ENCODE measurements around the gene MAPK9.

Gene MAPK9

DNA sequence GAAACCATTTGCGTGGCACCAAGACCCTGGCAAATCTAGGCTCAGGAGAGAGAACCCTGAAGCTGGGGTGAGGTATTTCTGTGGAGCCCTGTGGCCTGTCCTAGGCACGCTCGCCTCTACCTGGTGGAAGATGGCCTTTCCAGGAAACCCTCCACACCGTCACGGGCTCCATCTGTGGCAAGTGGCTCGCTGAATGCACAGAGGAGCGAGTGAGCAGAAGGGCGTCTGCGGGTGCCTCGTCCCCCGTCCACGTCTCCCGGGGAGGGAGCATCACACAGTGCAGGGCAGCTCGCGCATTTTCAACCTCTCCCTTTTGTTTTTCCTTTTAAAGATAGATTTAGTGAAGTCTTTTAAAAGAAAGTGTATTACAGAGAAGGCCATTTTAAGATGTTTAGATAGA is 57.6 kb downstream of the MAPK9 start:
- Histone ChIP-seq H3K9me3 (ENCODE audit: insufficient read depth, low read depth, low read length) (no peaks in the 10 kb centered on the region), H3K4me3 (ENCODE audit: low read length) (no peak overlapping the region), H3K27ac (ENCODE audit: low read depth, low read length) (no peak overlapping the region), H3K4me1 (ENCODE audit: insufficient read depth, low read length) (peaks cover 4% of the 10 kb centered on the region; the same call in 1 of the 2 replicates), H3K9ac (ENCODE audit: low read depth, low read length) (no peak overlapping the region), H3K27me3 (ENCODE audit: insufficient read depth, low read length) (no peaks in the 10 kb centered on the region), H3K36me3 (ENCODE audit: insufficient read depth, low read length) (peaks cover 44% of the 10 kb centered on the region)
- WGBS = 90% methylated on average over 15 of the region's 15 CpGs

DNA sequence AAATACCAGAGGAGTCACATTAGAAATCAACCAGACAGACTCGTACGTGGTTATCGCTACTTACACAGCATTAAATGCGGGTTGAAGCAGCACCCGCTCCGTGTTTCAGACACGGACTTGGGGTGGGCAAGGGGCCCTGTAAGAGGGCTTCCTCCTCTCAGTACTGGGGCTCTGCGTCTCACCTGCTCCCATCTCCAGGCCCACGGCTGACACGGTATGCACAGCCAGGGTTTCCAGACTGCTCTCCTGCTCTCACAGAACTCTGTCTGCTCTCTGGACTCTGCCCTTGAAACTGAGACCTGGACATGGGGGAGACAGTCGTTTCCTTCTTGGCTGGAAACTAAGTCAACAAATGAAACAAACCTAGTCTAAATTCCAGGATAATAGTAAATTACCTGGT is 58.2 kb downstream of the MAPK9 start:
- Histone ChIP-seq H3K9ac (ENCODE audit: low read depth, low read length) (no peak overlapping the region), H3K4me1 (ENCODE audit: insufficient read depth, low read length) (peaks cover 4% of the 10 kb centered on the region; the same call in 1 of the 2 replicates), H3K27me3 (ENCODE audit: insufficient read depth, low read length) (no peaks in the 10 kb centered on the region), H3K4me3 (ENCODE audit: low read length) (no peak overlapping the region), H3K36me3 (ENCODE audit: insufficient read depth, low read length) (peaks cover 38% of the 10 kb centered on the region), H3K9me3 (ENCODE audit: insufficient read depth, low read depth, low read length) (no peaks in the 10 kb centered on the region), H3K27ac (ENCODE audit: low read depth, low read length) (no peak overlapping the region)
- 96% methylated on average over 11 of the region's 11 CpGs for WGBS

DNA sequence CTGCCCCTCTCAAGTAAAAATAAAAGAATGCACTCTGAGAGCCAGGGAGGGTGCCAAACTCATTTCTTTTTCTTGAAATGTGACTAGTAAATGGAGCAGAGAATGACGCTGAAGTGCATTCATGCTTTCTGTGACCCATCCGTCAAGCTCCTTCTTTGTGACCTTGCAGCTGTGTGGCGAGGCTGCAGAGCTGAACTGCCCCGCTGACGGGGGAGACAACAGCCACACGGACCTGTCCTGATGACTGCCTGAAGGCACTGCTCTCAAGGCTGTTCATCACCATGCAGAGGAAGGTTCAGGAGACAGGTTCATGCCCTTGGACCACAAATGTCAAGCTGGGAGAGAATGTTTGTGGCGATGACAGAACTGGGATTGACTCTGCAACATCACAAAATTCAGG is 61.9 kb downstream of the MAPK9 start:
- WGBS = 95% methylated on average over 7 of the region's 7 CpGs
- peaks cover 13% of the 10 kb centered on the region for H3K36me3 ChIP-seq (ENCODE audit: insufficient read depth, low read length)

DNA sequence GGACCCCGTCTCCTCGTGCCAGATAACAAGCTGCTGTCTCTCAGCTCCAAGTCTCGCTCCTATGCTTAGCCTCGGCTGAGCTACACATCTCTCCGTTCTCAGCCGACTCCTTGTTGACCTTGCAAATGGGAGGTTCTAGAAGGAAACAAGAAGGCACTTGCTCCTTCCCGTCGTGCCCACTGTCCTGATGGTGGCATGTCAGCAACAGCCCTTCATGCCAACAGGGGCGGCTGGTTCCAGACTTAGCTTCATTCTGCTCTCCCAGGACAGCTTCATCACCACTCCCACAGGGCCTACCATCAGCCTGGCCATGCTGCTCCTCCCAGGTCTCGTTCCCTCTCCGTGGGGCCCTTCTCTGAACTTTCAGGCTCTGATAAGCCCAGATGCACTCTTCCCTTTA is 69.8 kb downstream of the MAPK9 start:
- H3K9me3 ChIP-seq (ENCODE audit: insufficient read depth, low read depth, low read length) = peaks cover 10% of the 10 kb centered on the region
- no peak overlapping the region for H3K9ac ChIP-seq (ENCODE audit: low read depth, low read length)
- H3K27me3 ChIP-seq (ENCODE audit: insufficient read depth, low read length) = no peaks in the 10 kb centered on the region
- H3K4me1 ChIP-seq (ENCODE audit: insufficient read depth, low read length) = no peaks in the 10 kb centered on the region
- H3K27ac ChIP-seq (ENCODE audit: low read depth, low read length) = no peak overlapping the region
- 93% methylated on average over 11 of the region's 11 CpGs for WGBS
- no peaks in the 10 kb centered on the region for H3K36me3 ChIP-seq (ENCODE audit: insufficient read depth, low read length)
- no peak overlapping the region for H3K4me3 ChIP-seq (ENCODE audit: low read length)

More for the DNA sequence above, 61.9 kb downstream of the MAPK9 start:
- no peaks in the 10 kb centered on the region for H3K27me3 ChIP-seq (ENCODE audit: insufficient read depth, low read length)
- no peaks in the 10 kb centered on the region for H3K4me1 ChIP-seq (ENCODE audit: insufficient read depth, low read length)
- H3K9me3 ChIP-seq (ENCODE audit: insufficient read depth, low read depth, low read length) = 0 out of 2 replicates have a peak, but pooled peaks cover under 1% of the 10 kb centered on the region
- H3K4me3 ChIP-seq (ENCODE audit: low read length) = no peak overlapping the region
- no peak overlapping the region for H3K27ac ChIP-seq (ENCODE audit: low read depth, low read length)
- H3K9ac ChIP-seq (ENCODE audit: low read depth, low read length) = no peak overlapping the region

DNA sequence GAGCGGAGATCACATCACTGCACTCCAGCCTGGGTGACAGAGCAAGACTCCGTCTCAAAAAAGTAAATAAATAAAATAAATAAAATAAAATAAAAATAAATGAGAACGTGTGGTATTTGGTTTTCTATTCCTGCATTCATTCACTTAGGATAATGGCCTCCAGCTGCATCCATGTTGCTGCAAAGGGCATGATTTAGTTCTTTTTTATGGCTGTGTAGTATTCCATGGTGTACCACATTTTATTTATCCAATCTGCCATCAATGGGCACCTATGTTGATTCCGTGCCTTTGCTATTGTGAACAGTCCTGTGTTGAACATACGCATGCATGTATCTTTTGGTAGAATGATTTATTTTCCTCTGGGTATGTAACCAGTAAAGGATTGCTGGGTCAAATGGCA is 74.1 kb downstream of the MAPK9 start:
- 86% methylated on average over 4 of the region's 5 CpGs for WGBS
- Histone ChIP-seq H3K27ac (ENCODE audit: low read depth, low read length) (no peak overlapping the region), H3K36me3 (ENCODE audit: insufficient read depth, low read length) (no peaks in the 10 kb centered on the region), H3K9me3 (ENCODE audit: insufficient read depth, low read depth, low read length) (peaks cover 7% of the 10 kb centered on the region), H3K9ac (ENCODE audit: low read depth, low read length) (no peak overlapping the region), H3K27me3 (ENCODE audit: insufficient read depth, low read length) (no peaks in the 10 kb centered on the region), H3K4me1 (ENCODE audit: insufficient read depth, low read length) (no peaks in the 10 kb centered on the region), H3K4me3 (ENCODE audit: low read length) (no peak overlapping the region)

DNA sequence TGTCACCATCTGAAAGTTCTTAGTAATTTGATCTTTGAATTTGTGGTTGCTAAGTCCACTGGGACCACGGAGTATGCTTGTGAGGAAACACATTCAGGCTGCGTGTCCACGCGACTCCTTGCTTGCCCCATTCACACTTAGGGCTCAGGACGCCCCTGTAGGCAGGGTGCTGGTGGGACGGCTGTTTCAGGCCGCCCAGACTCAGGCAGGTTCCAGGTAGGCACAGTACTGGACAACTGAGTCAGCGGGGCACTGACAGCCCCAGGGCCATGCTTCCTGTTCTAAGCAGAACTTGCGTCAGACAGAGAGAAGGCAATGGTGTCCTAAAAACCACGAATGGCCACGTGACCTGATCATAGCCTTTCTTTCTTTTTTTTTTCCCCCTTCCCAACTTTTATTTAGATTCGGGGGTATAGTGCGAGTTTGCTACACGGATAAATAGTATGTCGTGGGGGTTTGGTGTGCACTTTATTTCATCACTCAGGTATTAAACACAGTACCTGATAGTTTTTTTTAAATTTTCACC is 75.2 kb downstream of the MAPK9 start:
- Histone ChIP-seq H3K27ac (ENCODE audit: low read depth, low read length) (no peak overlapping the region), H3K9ac (ENCODE audit: low read depth, low read length) (no peak overlapping the region), H3K27me3 (ENCODE audit: insufficient read depth, low read length) (no peaks in the 10 kb centered on the region), H3K36me3 (ENCODE audit: insufficient read depth, low read length) (no peaks in the 10 kb centered on the region), H3K4me3 (ENCODE audit: low read length) (no peak overlapping the region), H3K4me1 (ENCODE audit: insufficient read depth, low read length) (no peaks in the 10 kb centered on the region), H3K9me3 (ENCODE audit: insufficient read depth, low read depth, low read length) (no peaks in the 10 kb centered on the region)
- WGBS = 92% methylated on average over 12 of the region's 15 CpGs

DNA sequence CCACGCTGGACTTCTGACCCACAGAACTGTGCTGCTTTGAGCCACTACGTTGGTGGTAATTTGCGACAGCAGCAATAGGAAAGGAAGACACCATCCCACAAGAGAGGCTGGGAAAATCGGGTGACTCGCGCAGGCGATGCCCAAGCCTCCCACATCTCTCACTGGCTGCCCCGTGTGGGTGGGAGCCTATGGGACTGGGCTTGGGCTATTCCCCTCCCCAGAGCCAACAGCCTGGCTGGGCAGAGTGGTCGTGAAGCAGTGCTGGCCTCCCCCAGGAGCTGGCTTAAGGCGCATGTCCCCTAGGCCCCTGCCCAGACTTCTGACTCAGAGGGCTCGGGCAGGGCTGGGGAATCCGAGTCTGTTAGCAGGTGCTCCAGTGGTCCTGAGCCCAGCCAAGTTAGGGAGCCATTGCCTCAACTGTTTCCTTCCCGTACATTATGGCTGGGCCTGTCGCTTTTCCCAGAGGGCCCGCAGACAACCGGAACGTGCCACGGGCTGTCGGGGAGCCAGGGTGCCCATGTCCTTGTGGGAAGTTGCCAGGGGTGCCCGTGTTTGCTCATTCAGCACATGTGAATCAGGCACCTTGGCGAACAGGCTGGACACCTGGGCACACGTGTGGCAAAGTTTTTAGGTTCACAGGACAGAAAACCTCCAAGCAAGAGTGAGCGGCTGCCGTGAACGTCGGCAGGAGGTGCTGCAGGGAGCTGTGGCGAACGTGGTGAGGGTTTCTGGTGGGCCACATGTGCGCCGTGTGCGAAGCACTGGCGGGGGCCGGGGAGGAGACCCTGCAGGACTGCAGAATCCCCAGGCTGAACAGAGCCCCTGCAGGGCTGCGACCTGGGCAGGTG is 75.9 kb downstream of the MAPK9 start:
- WGBS = 94% methylated on average over 34 of the region's 34 CpGs

DNA sequence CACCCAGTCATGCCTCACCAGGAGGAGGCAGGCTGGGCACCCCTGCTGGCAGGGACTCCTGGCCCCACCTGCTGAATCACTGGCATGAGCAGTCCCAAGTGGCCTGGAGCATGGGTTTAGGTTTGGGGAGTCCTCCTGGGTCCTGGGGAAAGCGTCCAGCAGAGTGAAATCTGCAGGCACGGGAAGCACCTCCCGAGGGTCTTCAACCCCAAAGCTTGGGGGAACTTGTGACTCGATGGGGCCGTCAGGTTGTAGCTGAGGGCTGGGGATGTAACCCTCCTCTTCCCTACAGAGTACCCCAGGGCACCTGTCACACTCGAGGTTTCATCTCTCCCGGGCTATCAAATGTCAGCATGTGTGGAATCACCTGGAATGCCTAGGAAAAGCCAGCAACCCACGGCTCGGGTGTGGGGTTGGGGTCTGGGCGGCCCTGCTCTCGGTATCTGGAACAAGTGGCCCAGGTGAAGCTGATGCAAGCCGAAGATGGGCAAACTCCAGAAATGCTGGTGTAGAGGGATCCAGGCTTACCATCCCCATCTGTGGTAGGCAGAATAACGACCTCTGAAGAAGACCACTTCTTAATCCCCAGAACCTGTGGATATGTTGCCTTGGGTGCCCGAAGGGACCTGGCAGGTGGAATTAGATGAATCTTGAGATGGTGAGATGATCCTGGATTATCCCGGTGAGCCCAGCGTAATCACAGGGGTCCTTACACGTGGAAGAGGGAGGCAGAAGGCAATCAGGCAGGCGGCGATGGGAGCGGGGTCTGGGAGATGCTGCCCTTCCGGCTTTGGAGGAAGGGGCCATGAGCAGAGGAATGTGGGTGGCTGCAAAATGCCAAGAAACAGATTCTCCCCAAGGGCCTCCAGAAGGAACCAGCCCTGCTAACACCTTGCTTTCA is 76.8 kb downstream of the MAPK9 start:
- Histone ChIP-seq H3K4me1 (ENCODE audit: insufficient read depth, low read length) (no peaks in the 10 kb centered on the region), H3K9ac (ENCODE audit: low read depth, low read length) (no peak overlapping the region), H3K9me3 (ENCODE audit: insufficient read depth, low read depth, low read length) (no peaks in the 10 kb centered on the region), H3K27me3 (ENCODE audit: insufficient read depth, low read length) (0 out of 2 replicates have a peak, but pooled peaks cover 4% of the 10 kb centered on the region), H3K4me3 (ENCODE audit: low read length) (no peak overlapping the region), H3K36me3 (ENCODE audit: insufficient read depth, low read length) (no peaks in the 10 kb centered on the region), H3K27ac (ENCODE audit: low read depth, low read length) (no peak overlapping the region)
- WGBS = 94% methylated on average over 21 of the region's 21 CpGs

More for the DNA sequence above, 75.9 kb downstream of the MAPK9 start:
- no peaks in the 10 kb centered on the region for H3K36me3 ChIP-seq (ENCODE audit: insufficient read depth, low read length)
- H3K4me1 ChIP-seq (ENCODE audit: insufficient read depth, low read length) = no peaks in the 10 kb centered on the region
- no peak overlapping the region for H3K27ac ChIP-seq (ENCODE audit: low read depth, low read length)
- no peaks in the 10 kb centered on the region for H3K27me3 ChIP-seq (ENCODE audit: insufficient read depth, low read length)
- H3K4me3 ChIP-seq (ENCODE audit: low read length) = no peak overlapping the region
- H3K9me3 ChIP-seq (ENCODE audit: insufficient read depth, low read depth, low read length) = no peaks in the 10 kb centered on the region
- no peak overlapping the region for H3K9ac ChIP-seq (ENCODE audit: low read depth, low read length)

DNA sequence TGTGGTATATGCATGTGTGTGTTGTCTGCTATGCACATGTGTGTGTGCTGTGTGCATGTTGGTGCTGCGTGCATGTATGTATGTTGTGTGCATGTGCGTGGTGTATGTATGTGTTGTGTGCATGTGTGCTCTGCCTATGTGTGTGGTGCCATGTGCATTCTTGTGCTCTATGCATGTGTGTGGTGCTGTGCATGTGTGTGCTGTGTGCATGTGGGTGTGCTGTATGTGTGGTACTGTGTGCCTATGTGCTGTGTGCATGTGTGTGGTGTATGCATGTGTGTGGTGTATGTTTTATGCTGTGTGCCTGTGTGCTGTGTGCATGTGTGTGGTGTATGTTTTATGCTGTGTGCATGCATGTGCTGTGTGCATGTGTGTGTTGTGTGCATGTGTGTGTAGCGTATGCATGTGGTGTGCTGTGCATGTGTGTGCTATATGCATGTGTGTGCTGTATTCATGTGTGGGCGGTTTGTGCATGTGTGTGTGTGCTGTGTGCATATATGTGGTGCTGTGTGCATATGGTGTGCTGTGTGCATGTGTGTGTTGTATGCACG is 78.2 kb downstream of the MAPK9 start:
- Histone ChIP-seq H3K27me3 (ENCODE audit: insufficient read depth, low read length) (peaks cover 10% of the 10 kb centered on the region), H3K9ac (ENCODE audit: low read depth, low read length) (no peak overlapping the region), H3K27ac (ENCODE audit: low read depth, low read length) (no peak overlapping the region), H3K4me1 (ENCODE audit: insufficient read depth, low read length) (no peaks in the 10 kb centered on the region), H3K9me3 (ENCODE audit: insufficient read depth, low read depth, low read length) (no peaks in the 10 kb centered on the region), H3K4me3 (ENCODE audit: low read length) (no peak overlapping the region), H3K36me3 (ENCODE audit: insufficient read depth, low read length) (no peaks in the 10 kb centered on the region)
- WGBS = 82% methylated on average over 5 of the region's 5 CpGs

DNA sequence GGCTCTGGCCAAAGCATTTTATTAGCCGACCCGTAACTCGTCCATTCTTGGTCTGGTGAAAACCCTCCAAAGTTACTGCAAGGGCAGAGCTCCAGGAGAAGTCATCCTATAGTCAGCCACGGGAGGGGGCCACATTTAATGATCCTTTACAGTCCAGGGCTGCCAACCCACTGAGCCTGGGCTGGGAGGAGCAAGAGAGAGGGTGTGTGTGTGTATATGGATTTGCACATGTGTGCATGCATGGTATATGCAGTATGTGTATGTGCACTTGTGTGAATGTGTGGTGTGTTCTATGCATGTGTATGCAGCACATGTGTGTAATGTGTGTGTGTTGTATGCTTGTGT is 78.7 kb downstream of the MAPK9 start:
- Histone ChIP-seq H3K9ac (ENCODE audit: low read depth, low read length) (no peak overlapping the region), H3K4me3 (ENCODE audit: low read length) (no peak overlapping the region), H3K27ac (ENCODE audit: low read depth, low read length) (no peak overlapping the region), H3K4me1 (ENCODE audit: insufficient read depth, low read length) (no peaks in the 10 kb centered on the region), H3K36me3 (ENCODE audit: insufficient read depth, low read length) (no peaks in the 10 kb centered on the region), H3K27me3 (ENCODE audit: insufficient read depth, low read length) (peaks cover 14% of the 10 kb centered on the region), H3K9me3 (ENCODE audit: insufficient read depth, low read depth, low read length) (no peaks in the 10 kb centered on the region)
- 84% methylated on average over 4 of the region's 4 CpGs for WGBS
